ENCODE data around the gene CENPVL3. TPM values are rescaled to one million over a fixed set of nuclear protein-coding genes. Genes with fewer than 3 reads are reported as not detected.
"Not testable (repeated sequence)": the region's sequence is repeated elsewhere in the genome, so short reads cannot be mapped to it uniquely, and the experiment has no call there.

Gene CENPVL3
- 3.9 to 5.5 TPM (median 5.0 TPM) in 3 replicates for total RNA-seq

- Mint-ChIP-seq H3K9me3 (peaks cover 32% of the 10 kb centered on the region), H3K4me3 (peak within 1 kb of the TSS; percentile 73), H3K4me1 (peaks cover 14% of the 10 kb centered on the region)
- H3K36me3 Mint-ChIP-seq; H3K27me3 Mint-ChIP-seq (ENCODE audit: low read depth); H3K27ac Mint-ChIP-seq: not testable (repeated sequence)
- DNase-seq (ENCODE audit: low spot score in 2 of 2, unreplicated experiment in 2 of 2), result peak in 1 of 2 experiments; percentile 42
Observed at GRCh38 chrX:51618241-51619155, at the start of gene CENPVL3. Gene CENPVL3, minus strand, starts transcription at chrX:51618912. Its CDS starts 39 bp downstream, at chrX:51618873.

GRCh38 chrX:51665981-51666380 lies 47.3 kb upstream of the CENPVL3 start:
- Mint-ChIP-seq H3K27me3 (ENCODE audit: low read depth) (peaks cover 25% of the 10 kb centered on the region), H3K4me1 (no peaks in the 10 kb centered on the region), H3K9me3 (peaks cover 13% of the 10 kb centered on the region), H3K4me3 (no peak overlapping the region), H3K36me3 (no peaks in the 10 kb centered on the region), H3K27ac (no peak overlapping the region)
- TF ChIP-seq CTCF (IDR thresholded peaks at IDR 0.05; ENCODE audit: unreplicated experiment), result no peak
- DNase-seq (ENCODE audit: low spot score in 2 of 2, unreplicated experiment in 2 of 2), result no peak

- Mint-ChIP-seq H3K27ac (no peak overlapping the region), H3K4me1 (peaks cover 3% of the 10 kb centered on the region), H3K9me3 (peaks cover 17% of the 10 kb centered on the region), H3K36me3 (no peaks in the 10 kb centered on the region), H3K4me3 (no peak overlapping the region), H3K27me3 (ENCODE audit: low read depth) (no peaks in the 10 kb centered on the region)
- TF ChIP-seq CTCF (IDR thresholded peaks at IDR 0.05; ENCODE audit: unreplicated experiment), result no peak
- no peak for DNase-seq (ENCODE audit: low spot score in 2 of 2, unreplicated experiment in 2 of 2)
Observed at GRCh38 chrX:51643377-51643776, 24.7 kb upstream of the CENPVL3 start.

- Mint-ChIP-seq H3K4me1 (peaks cover 12% of the 10 kb centered on the region), H3K27me3 (ENCODE audit: low read depth) (no peaks in the 10 kb centered on the region), H3K27ac (no peak overlapping the region), H3K9me3 (peaks cover 19% of the 10 kb centered on the region), H3K36me3 (no peaks in the 10 kb centered on the region), H3K4me3 (no peak overlapping the region)
- peak; percentile 67 for TF ChIP-seq CTCF (IDR thresholded peaks at IDR 0.05; ENCODE audit: unreplicated experiment)
- DNase-seq (ENCODE audit: low spot score in 2 of 2, unreplicated experiment in 2 of 2), result no peak
Observed at GRCh38 chrX:51641421-51642021, 22.8 kb upstream of the CENPVL3 start.

GRCh38 chrX:51636511-51636910 lies 17.8 kb upstream of the CENPVL3 start:
- Mint-ChIP-seq H3K9me3 (peaks cover 27% of the 10 kb centered on the region), H3K4me1 (peaks cover 13% of the 10 kb centered on the region)
- not testable (repeated sequence) for H3K27ac Mint-ChIP-seq; H3K4me3 Mint-ChIP-seq; DNase-seq (ENCODE audit: low spot score in 2 of 2, unreplicated experiment in 2 of 2); H3K36me3 Mint-ChIP-seq; H3K27me3 Mint-ChIP-seq (ENCODE audit: low read depth)

GRCh38 chrX:51614353-51615012 lies 4.2 kb downstream of the CENPVL3 start:
- Mint-ChIP-seq H3K27ac (no peak overlapping the region), H3K27me3 (ENCODE audit: low read depth) (peaks cover 11% of the 10 kb centered on the region), H3K4me1 (peaks cover 14% of the 10 kb centered on the region), H3K4me3 (no peak overlapping the region), H3K36me3 (no peaks in the 10 kb centered on the region), H3K9me3 (peaks cover 19% of the 10 kb centered on the region)
- peak; percentile 73 for TF ChIP-seq CTCF (IDR thresholded peaks at IDR 0.05; ENCODE audit: unreplicated experiment)
- DNase-seq (ENCODE audit: low spot score in 2 of 2, unreplicated experiment in 2 of 2), result no peak
